ENCODE data around the gene OR1M1.
"Not testable (repeated sequence)": the region's sequence is repeated elsewhere in the genome, so short reads cannot be mapped to it uniquely, and the experiment has no call there.

Gene OR1M1

GRCh38 chr19:9086761-9087160 lies at the start of gene OR1M1:
TSS of gene OR1M1 (plus strand) at chr19:9087061. CDS start at chr19:9093245, 6,184 bp downstream.
- in situ Hi-C loops (cut with HindIII; ENCODE audit: low sequenced_read_pairs): no loop called here

- in situ Hi-C loops (cut with HindIII; ENCODE audit: low sequenced_read_pairs): no loop called here
Measured at GRCh38 chr19:9037400-9038062, 49.3 kb upstream of the OR1M1 start.

- in situ Hi-C loops (cut with HindIII; ENCODE audit: low sequenced_read_pairs): no loop called here
Measured at GRCh38 chr19:9039728-9040127, 47.1 kb upstream of the OR1M1 start.

GRCh38 chr19:9040131-9040530 lies 46.7 kb upstream of the OR1M1 start:
- in situ Hi-C loops (cut with HindIII; ENCODE audit: low sequenced_read_pairs): no loop called here

- in situ Hi-C loops (cut with HindIII; ENCODE audit: low sequenced_read_pairs): no loop called here
Measured at GRCh38 chr19:9041023-9041422, 45.8 kb upstream of the OR1M1 start.

- in situ Hi-C loops (cut with HindIII; ENCODE audit: low sequenced_read_pairs): no loop called here
Measured at GRCh38 chr19:9043524-9043923, 43.3 kb upstream of the OR1M1 start.

- in situ Hi-C loops (cut with HindIII; ENCODE audit: low sequenced_read_pairs): no loop called here
Measured at GRCh38 chr19:9044449-9044848, 42.4 kb upstream of the OR1M1 start.

- in situ Hi-C loops (cut with HindIII; ENCODE audit: low sequenced_read_pairs): no loop called here
Measured at GRCh38 chr19:9046694-9047093, 40.2 kb upstream of the OR1M1 start.

GRCh38 chr19:9052894-9053293 lies 34.0 kb upstream of the OR1M1 start:
- in situ Hi-C loops (cut with HindIII; ENCODE audit: low sequenced_read_pairs): no loop called here

- in situ Hi-C loops (cut with HindIII; ENCODE audit: low sequenced_read_pairs): not testable (repeated sequence)
Measured at GRCh38 chr19:9053674-9054073, 33.2 kb upstream of the OR1M1 start.

- in situ Hi-C loops (cut with HindIII; ENCODE audit: low sequenced_read_pairs): no loop called here
Measured at GRCh38 chr19:9054207-9054606, 32.7 kb upstream of the OR1M1 start.

GRCh38 chr19:9054765-9055164 lies 32.1 kb upstream of the OR1M1 start:
- in situ Hi-C loops (cut with HindIII; ENCODE audit: low sequenced_read_pairs): no loop called here

- in situ Hi-C loops (cut with HindIII; ENCODE audit: low sequenced_read_pairs): not testable (repeated sequence)
Measured at GRCh38 chr19:9056131-9056530, 30.7 kb upstream of the OR1M1 start.

GRCh38 chr19:9057505-9058258 lies 29.2 kb upstream of the OR1M1 start:
- in situ Hi-C loops (cut with HindIII; ENCODE audit: low sequenced_read_pairs): no loop called here

- in situ Hi-C loops (cut with HindIII; ENCODE audit: low sequenced_read_pairs): no loop called here
Measured at GRCh38 chr19:9058905-9059667, 27.8 kb upstream of the OR1M1 start.

- in situ Hi-C loops (cut with HindIII; ENCODE audit: low sequenced_read_pairs): no loop called here
Measured at GRCh38 chr19:9060564-9061340, 26.1 kb upstream of the OR1M1 start.

- in situ Hi-C loops (cut with HindIII; ENCODE audit: low sequenced_read_pairs): no loop called here
Measured at GRCh38 chr19:9061879-9062278, 25.0 kb upstream of the OR1M1 start.

GRCh38 chr19:9065457-9066014 lies 21.3 kb upstream of the OR1M1 start:
- in situ Hi-C loops (cut with HindIII; ENCODE audit: low sequenced_read_pairs): no loop called here

- in situ Hi-C loops (cut with HindIII; ENCODE audit: low sequenced_read_pairs): no loop called here
Measured at GRCh38 chr19:9070066-9070465, 16.8 kb upstream of the OR1M1 start.

- in situ Hi-C loops (cut with HindIII; ENCODE audit: low sequenced_read_pairs): not testable (repeated sequence)
Measured at GRCh38 chr19:9071720-9072119, 15.1 kb upstream of the OR1M1 start.

GRCh38 chr19:9073806-9074205 lies 13.1 kb upstream of the OR1M1 start:
- in situ Hi-C loops (cut with HindIII; ENCODE audit: low sequenced_read_pairs): no loop called here

Data from endothelial cell of hepatic sinusoid (primary cell).